PFSK-1 (cell line): ENCODE data around the gene RBM7.

ENCODE experiments used
- FOXP2 ChIP-seq: optimal IDR thresholded peaks from 2 replicates; pipeline ENCODE3; 2011; ENCODE audit warnings: borderline replicate concordance, control low read depth, inconsistent platforms; ENCODE audit not compliant: insufficient read depth; ENCODE audit errors: extremely low read length, extremely low read depth
- POLR2AphosphoS5 ChIP-seq: IDR thresholded peaks from 2 replicates; pipeline ENCODE4 v1.6.1; 2012; ENCODE audit warnings: low read depth, mild to moderate bottlenecking, control low read depth, low read length, moderate library complexity
- REST ChIP-seq, 2 experiments: IDR thresholded peaks; 2 replicates each; pipeline versions ENCODE4 v1.6.1 to v1.8.0; 2011 to 2012; ENCODE audit warnings: low read depth in 2 of 2, low read length in 2 of 2, control low read depth in 1 of 2, inconsistent platforms in 1 of 2, mild to moderate bottlenecking in 1 of 2, moderate library complexity in 1 of 2; ENCODE audit not compliant: insufficient read depth in 1 of 2
- SIN3A ChIP-seq: IDR thresholded peaks from 2 replicates; pipeline ENCODE4 v1.6.1; 2012; ENCODE audit warnings: mild to moderate bottlenecking, low read length, moderate library complexity, borderline replicate concordance; ENCODE audit not compliant: insufficient read depth
- TAF1 ChIP-seq: IDR thresholded peaks from 2 replicates; pipeline ENCODE4 v1.6.1; 2012; ENCODE audit warnings: low read length, control low read depth, borderline replicate concordance; ENCODE audit not compliant: insufficient read depth

The RBM7 gene

DNA sequence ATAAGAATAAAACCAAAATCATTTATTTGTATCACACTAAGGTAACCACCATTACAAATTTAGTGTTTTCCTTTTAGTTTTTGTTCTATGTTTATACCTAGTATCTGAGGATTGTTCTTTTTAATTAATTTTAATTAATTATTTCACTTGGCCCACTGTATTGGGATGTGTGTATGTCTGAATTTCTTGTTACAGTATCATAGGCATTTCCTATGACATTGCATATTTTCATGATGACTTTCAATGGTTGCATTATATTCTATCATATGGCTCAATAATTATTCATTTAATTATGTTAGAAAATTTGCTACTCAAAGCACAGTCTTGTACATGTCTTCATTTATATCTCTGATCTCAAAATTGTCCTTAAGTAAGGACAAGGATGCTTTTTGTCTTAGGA is 41.1 kb upstream of the RBM7 start:
- TF ChIP-seq SIN3A (no peak), REST (IDR thresholded peaks at IDR 0.05; ENCODE audit: insufficient read depth in 1 of 2, low read depth in 2 of 2, low read length in 2 of 2) (no peak), FOXP2 (no peak), TAF1 (no peak)

DNA sequence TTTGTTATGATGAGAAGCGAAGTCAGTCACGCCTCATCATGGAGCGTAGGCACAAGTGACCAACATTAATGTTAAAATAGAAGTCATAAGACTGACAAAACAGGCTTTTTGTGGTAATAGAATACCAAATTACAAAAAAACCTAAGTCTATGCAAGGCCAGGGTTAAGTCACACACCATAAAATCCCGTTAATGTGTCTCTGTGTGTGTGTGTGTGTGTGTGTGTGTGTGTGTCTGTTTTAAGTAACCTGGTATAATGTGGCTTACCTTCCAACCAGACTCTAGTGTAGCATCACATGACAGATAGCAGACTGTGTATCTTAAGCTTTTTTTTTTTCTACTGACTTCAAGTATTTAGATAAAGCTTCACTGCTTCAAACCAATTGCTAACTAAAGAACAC is 38.1 kb upstream of the RBM7 start:
- TF ChIP-seq POLR2AphosphoS5 (no peak), FOXP2 (no peak), SIN3A (no peak), TAF1 (no peak), REST (IDR thresholded peaks at IDR 0.05; ENCODE audit: insufficient read depth in 1 of 2, low read depth in 2 of 2, low read length in 2 of 2) (no peak)

- TF ChIP-seq POLR2AphosphoS5 (no peak), SIN3A (no peak), REST (IDR thresholded peaks at IDR 0.05; ENCODE audit: insufficient read depth in 1 of 2, low read depth in 2 of 2, low read length in 2 of 2) (no peak), FOXP2 (no peak), TAF1 (no peak)
Observed at GRCh38 chr11:114362958-114363357, 37.5 kb upstream of the RBM7 start.

- TF ChIP-seq SIN3A (no peak), TAF1 (no peak), FOXP2 (no peak), POLR2AphosphoS5 (no peak), REST (IDR thresholded peaks at IDR 0.05; ENCODE audit: insufficient read depth in 1 of 2, low read depth in 2 of 2, low read length in 2 of 2) (no peak)
Observed at GRCh38 chr11:114366331-114367243, 33.9 kb upstream of the RBM7 start.
